IMR-90 (cell line): ENCODE data around the gene SNTG2.

Experiments
- BHLHE40 ChIP-seq: fragments of 150-350 bp; IDR thresholded peaks from 2 replicates; pipeline ENCODE4 v1.6.1; 2016; ENCODE audit warnings: mild to moderate bottlenecking, low read depth, low read length
- CTCF ChIP-seq: conservative IDR thresholded peaks from 2 replicates; pipeline ENCODE4 v1.5.1; 2012; ENCODE audit warnings: mild to moderate bottlenecking, low read depth, low read length, improper control_type of control experiment
- POLR2A ChIP-seq: IDR thresholded peaks from 2 replicates; pipeline ENCODE4 v1.6.1; 2012; ENCODE audit warnings: mild to moderate bottlenecking, low read depth, low read length
- SMC3 ChIP-seq: fragments of 150-350 bp; IDR thresholded peaks from 2 replicates; pipeline ENCODE4 v1.6.1; 2016; ENCODE audit warnings: low read depth, mild to moderate bottlenecking, antibody characterized with exemption, low read length, moderate library complexity

- no peak for TF ChIP-seq SMC3
- no peak for TF ChIP-seq CTCF
- no peak for TF ChIP-seq POLR2A
- no peak for TF ChIP-seq BHLHE40
Observed at GRCh38 chr2:1363367-1363766, 412.7 kb downstream of the SNTG2 start.
